KBM-7 (cell line): ENCODE measurements around the gene OR10J5.
"Not testable (repeated sequence)": the region's sequence is repeated elsewhere in the genome, so short reads cannot be mapped to it uniquely, and the experiment has no call there.

Experiments
- DNase-seq: peaks from one replicate; pipeline ENCODE4 v3.0.0-alpha.2; 2015
- in situ Hi-C: fragments of 300-500 bp; cut with MboI; formaldehyde crosslinking; loops from 2 replicates; pipeline ENCODE4 v1.14.3; 2020; ENCODE audit warnings: low sequenced_read_pairs, low pct_unique_long_range_greater_than_20kb, mixed read lengths

The OR10J5 gene

GRCh38 chr1:159535907-159536306 is at the start of gene OR10J5:
Gene OR10J5 (minus strand): TSS chr1:159536007. CDS start chr1:159536007, 0 bp downstream.
- no peak for DNase-seq
- in situ Hi-C loops, result no loop called here

- DNase-seq, result no peak
- in situ Hi-C loops, result no loop called here
Measured at GRCh38 chr1:159584536-159584935, 48.7 kb upstream of the OR10J5 start.

GRCh38 chr1:159581422-159581821 is 45.6 kb upstream of the OR10J5 start:
- in situ Hi-C loops, result no loop called here
- DNase-seq, result no peak

DNA sequence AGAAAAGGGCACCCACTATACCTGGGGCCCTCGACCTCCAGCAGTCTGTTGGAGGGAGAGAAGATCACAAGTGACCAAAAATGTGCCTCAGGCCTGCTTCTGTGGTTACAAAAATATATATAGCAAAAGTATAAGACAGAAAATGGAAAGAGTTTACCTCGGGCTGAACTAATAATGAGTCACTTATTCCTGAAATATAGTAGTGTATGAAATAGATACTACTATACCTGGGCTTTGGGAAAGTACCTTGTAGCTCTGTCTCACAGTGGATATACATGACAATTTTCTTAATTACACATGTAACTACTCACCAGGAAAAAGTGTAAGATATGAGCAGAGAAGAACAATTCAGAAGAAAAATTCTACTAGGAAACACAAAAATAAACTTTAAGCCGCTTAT is 44.5 kb upstream of the OR10J5 start:
- in situ Hi-C loops, result no loop called here
- no peak for DNase-seq

- no peak for DNase-seq
- in situ Hi-C loops, result no loop called here
Measured at GRCh38 chr1:159577446-159577845, 41.6 kb upstream of the OR10J5 start.

- DNase-seq, result no peak
- in situ Hi-C loops, result no loop called here
Measured at GRCh38 chr1:159562680-159563079, 26.9 kb upstream of the OR10J5 start.

DNA sequence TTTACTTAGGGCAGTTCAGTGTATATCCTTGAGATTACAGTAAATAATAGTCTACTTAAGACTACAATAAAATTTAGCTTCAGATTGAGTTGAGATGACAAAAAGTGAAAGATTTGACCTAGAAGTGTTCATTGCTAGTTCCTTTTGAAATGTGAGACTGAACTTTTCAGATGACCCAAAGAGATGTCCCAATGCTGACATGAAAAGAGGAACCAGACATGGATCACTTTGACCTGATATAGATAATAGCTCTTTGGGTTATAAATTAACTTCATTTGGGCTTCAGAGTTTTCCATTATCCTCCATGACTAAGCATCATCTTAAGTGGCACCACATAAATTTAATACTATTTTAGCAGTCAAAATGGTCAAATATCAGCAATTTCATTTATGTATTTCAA is 25.7 kb upstream of the OR10J5 start:
- in situ Hi-C loops, result no loop called here

GRCh38 chr1:159560599-159560998 is 24.8 kb upstream of the OR10J5 start:
- in situ Hi-C loops, result no loop called here
- no peak for DNase-seq

More for the DNA sequence above, 25.7 kb upstream of the OR10J5 start:
- no peak for DNase-seq

GRCh38 chr1:159556931-159557369 is 21.1 kb upstream of the OR10J5 start:
- DNase-seq, result no peak

GRCh38 chr1:159554696-159555095 is 18.9 kb upstream of the OR10J5 start:
- no peak for DNase-seq
- in situ Hi-C loops, result no loop called here

More at GRCh38 chr1:159556931-159557369, 21.1 kb upstream of the OR10J5 start:
- in situ Hi-C loops, result no loop called here

DNA sequence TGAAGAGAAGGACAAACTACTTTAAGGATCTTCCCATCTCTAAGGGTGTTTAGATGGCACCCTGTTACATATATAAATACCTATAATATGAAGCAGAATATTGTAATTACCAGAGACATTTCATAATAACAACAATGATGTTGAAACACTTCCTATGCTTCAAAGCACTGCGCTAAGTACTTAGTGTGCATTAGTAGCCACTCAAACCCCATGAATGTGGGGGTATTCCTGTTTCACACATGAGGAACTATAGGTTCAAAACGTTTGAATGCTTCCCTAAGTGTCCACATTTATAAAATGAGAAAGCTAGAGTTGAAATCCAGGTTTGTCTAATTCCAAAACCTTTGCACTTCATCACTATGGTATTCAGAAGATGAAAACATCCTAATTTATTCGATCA is 18.5 kb upstream of the OR10J5 start:
- no peak for DNase-seq
- in situ Hi-C loops, result no loop called here

DNA sequence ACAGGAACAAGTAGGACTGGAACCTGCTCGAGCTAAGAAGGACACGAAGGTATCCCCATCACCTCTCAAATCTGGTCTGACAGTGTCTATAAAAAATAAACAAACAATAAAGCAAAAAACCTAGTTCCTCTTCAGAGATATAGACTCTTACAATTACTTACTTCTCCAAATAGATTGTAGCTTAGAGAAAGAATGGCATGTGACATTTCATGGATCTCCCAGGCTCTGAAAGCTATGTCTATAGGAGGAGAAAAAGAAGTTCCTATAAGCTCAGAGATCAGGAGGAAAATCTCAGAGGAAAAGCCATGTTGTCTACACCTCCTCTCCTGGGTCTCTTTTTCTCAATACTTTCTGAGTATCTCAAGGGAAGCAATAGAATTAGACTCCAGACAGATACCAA is 12.3 kb upstream of the OR10J5 start:
- no peak for DNase-seq
- in situ Hi-C loops, result no loop called here

DNA sequence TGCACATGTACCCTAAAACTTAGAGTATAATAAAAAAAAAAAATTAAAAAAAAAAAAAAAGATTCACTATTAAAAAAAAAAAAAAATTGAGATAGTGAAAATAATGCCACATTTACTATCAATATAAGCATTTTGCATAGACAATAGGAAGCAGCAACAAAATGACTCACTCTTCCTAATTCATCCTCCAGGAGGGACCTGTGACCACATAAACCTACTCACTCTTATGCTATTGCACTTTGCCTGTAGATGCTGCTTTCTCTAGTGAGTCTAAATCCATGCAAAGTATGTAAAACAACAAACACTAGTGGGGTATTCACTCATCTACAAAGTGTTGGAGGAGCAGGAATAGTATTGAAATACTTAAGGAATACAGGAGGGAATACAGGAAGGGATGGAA is 2.9 kb downstream of the OR10J5 start:
- no peak for DNase-seq
- in situ Hi-C loops, result no loop called here

DNA sequence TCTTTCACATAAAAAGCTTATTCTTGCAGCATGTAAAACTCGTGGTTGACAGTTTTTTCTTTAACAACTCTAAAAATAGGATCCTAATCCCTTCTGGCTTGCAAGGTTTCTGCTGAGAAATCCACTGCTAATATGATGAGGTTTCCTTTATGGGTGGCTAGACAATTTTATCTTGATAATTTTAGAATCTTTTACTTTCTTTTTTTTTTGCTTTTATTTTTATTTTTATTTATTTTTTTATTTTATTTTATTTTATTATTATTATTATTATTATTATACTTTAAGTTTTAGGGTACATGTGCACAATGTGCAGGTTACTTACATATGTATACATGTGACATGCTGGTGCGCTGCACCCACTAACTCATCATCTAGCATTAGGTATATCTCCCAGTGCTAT is 11.0 kb downstream of the OR10J5 start:
- DNase-seq, in situ Hi-C loops: not testable (repeated sequence)

- in situ Hi-C loops, result no loop called here
- no peak for DNase-seq
Measured at GRCh38 chr1:159510229-159510541, 25.6 kb downstream of the OR10J5 start.

DNA sequence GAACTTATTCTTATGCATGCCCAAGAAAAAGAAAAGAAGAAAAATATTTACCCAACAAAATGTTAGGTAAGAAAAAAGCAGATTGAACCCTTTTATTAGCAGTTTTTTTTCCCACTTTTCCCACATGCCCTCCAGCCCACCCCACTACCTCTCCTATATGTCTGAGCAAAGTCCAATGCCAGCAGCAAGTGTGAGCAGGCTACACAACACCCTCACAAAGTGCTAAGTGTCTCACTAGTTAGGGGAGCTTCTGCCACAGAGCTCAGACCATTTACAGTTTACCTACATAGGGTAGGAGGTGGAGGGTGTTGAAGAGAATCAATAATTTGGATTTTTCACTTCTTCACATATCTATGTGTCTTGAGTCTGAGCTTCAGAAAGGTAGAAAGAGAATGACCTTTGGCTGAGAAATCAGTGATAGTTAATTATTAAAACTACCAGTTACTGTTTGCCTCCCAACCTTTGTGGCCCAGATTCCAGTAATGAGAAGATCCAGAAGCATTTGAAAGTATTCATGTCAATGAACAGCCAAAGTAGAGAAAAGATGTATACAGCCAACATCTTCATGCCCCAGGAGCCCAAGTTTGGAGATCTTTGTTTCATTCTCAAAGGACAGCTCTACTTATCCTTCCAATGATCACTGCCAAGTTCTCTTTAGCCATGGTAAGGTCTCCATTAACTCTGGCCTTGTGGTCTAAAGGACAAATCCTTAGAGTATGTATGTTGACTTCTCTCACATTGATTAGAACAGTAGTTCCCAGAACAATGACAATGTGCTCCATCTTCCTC is 26.2 kb downstream of the OR10J5 start:
- in situ Hi-C loops, result no loop called here
- DNase-seq, result no peak

GRCh38 chr1:159508951-159509350 is 26.9 kb downstream of the OR10J5 start:
- DNase-seq, result no peak
- in situ Hi-C loops, result no loop called here

- in situ Hi-C loops, result no loop called here
- no peak for DNase-seq
Measured at GRCh38 chr1:159505676-159506075, 30.1 kb downstream of the OR10J5 start.

- no peak for DNase-seq
- in situ Hi-C loops, result no loop called here
Measured at GRCh38 chr1:159501082-159501481, 34.7 kb downstream of the OR10J5 start.

DNA sequence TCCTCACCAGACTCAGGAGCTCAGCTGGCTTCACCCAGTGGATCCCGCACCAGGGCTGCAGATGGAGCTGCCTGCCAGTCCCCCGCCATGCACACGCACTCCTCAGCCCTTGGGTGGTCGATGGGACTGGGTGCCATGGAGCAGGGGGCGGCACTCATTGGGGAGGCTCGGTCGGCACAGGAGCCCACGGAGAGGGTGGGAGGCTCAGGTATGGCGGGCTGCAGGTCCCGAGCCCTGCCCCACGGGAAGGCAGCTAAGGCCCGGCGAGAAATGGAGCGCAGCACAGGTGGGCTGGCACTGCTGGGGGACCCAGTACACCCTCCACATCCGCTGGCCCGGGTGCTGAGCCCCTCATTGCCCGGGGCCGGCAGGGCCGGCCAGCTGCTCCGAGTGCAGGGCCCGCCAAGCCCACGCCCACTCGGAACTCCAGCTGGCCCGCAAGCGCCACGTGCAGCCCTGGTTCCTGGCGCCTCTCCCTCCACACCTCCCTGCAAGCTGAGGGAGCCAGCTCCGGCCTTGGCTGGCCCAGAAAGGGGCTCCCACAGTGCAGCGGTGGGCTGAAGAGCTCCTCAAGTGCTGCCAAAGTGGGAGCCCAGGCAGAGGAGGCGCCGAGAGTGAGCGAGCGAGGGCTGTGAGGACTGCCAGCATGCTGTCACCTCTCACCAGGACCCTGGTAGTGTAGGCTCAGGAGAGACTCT is 41.1 kb downstream of the OR10J5 start:
- DNase-seq, in situ Hi-C loops: not testable (repeated sequence)

GRCh38 chr1:159493354-159493753 is 42.5 kb downstream of the OR10J5 start:
- DNase-seq, result no peak
- in situ Hi-C loops, result no loop called here
